ENCODE data around the gene EMC10.
A peak's percentile ranks its signal among the peaks of the same experiment; 100 is the strongest.

DNA sequence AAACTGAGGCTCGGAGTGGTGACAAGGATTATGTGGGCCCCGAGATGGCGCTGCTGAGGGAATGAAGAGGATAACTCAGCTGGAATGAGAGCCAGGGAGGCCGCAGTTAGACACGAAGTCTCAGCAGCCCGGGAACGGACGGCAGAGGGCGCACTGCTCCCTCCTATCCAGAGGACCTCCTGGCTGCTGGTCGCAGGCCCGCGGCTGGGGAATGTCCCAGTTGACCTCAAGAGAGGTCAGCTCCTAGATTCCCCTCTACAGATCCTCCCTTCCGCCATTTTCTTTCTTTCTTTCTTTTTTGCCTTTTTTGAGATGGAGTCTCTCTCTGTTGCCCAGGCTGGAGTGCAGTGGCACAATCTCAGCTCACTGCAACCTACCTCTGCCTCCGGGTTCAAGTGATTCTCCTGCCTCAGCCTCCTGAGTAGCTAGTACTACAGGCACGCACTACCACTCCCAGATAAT, 61.5 kb downstream of the EMC10 start:
- TF ChIP-seq, protein P1, sequence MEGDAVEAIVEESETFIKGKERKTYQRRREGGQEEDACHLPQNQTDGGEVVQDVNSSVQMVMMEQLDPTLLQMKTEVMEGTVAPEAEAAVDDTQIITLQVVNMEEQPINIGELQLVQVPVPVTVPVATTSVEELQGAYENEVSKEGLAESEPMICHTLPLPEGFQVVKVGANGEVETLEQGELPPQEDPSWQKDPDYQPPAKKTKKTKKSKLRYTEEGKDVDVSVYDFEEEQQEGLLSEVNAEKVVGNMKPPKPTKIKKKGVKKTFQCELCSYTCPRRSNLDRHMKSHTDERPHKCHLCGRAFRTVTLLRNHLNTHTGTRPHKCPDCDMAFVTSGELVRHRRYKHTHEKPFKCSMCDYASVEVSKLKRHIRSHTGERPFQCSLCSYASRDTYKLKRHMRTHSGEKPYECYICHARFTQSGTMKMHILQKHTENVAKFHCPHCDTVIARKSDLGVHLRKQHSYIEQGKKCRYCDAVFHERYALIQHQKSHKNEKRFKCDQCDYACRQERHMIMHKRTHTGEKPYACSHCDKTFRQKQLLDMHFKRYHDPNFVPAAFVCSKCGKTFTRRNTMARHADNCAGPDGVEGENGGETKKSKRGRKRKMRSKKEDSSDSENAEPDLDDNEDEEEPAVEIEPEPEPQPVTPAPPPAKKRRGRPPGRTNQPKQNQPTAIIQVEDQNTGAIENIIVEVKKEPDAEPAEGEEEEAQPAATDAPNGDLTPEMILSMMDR (IDR thresholded peaks at IDR 0.05 in 2 of 3, conservative IDR thresholded peaks at IDR 0.05 in 1 of 3; ENCODE audit: control insufficient read depth in 2 of 3, extremely low read depth in 1 of 3, insufficient read depth in 1 of 3, low read depth in 3 of 3, low read length in 3 of 3) = peak; percentile 77 to 83 (median 82)
- no peak for TF ChIP-seq CHD4 (IDR thresholded peaks at IDR 0.05)
- TF ChIP-seq EP300 (IDR thresholded peaks at IDR 0.05; ENCODE audit: borderline replicate concordance in 1 of 2, control insufficient read depth in 1 of 2, low read depth in 2 of 2, low read length in 2 of 2) = no peak
- TF ChIP-seq ATF7 (IDR thresholded peaks at IDR 0.05; ENCODE audit: low read depth) = no peak
- TF ChIP-seq HDAC6 (IDR thresholded peaks at IDR 0.05; ENCODE audit: unreplicated experiment) = no peak
- no peak for TF ChIP-seq TCF3 (IDR thresholded peaks at IDR 0.05; ENCODE audit: borderline replicate concordance, insufficient read depth, low read depth, low read length)
- TF ChIP-seq EZH2 (IDR thresholded peaks at IDR 0.05; ENCODE audit: borderline replicate concordance, control insufficient read depth, low read depth, low read length) = no peak
